DMS53 treated with DMSO at 0.1 percent for 48 hours (cell line): ENCODE data around the gene GRK1.
"Not testable (repeated sequence)": the region's sequence is repeated elsewhere in the genome, so short reads cannot be mapped to it uniquely, and the experiment has no call there.

Source experiments
- DNase-seq: peaks from one replicate; lab custom pipeline; 2025; ENCODE audit not compliant: unreplicated experiment; lab: John Stamatoyannopoulos, UW

Gene GRK1

GRCh38 chr13:113664751-113665596 is 2.0 kb upstream of the GRK1 start:
- no peak for DNase-seq

GRCh38 chr13:113665597-113666328 is 1.3 kb upstream of the GRK1 start:
- no peak for DNase-seq

GRCh38 chr13:113666329-113666670 is 719 bp upstream of the GRK1 start:
- DNase-seq: no peak

DNA sequence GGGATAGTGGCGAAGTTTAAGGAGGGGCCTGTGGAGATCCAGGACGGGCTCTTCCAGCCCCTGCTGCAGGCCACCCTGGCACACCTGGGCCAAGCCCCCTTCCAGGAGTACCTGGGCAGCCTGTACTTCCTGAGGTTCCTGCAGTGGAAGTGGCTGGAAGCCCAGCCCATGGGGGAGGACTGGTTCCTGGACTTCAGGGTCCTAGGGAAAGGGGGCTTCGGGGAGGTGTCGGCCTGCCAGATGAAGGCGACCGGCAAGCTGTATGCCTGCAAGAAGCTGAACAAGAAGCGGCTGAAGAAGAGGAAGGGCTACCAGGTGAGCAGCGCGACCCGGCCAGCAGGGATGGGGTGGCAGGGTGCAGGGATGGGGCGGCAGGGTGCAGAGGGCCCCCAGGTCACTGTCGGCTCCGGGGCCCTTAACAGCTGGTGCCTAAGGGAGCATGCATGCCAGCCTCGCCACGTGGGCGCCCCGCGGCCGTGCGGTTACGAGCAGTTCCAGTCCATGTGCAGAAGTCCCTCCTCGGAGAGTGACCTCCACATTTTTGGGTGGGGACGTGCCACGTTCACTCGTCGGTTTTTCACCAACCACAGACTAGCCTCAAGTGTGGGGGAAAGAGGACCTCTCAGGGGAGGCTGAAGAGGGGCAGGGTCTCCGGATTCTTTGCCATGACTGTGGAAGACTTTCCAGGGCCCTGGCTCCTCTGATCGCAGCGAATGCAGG is 912 bp downstream of the GRK1 start:
- DNase-seq: no peak

- DNase-seq: no peak
Measured at GRCh38 chr13:113668491-113668971, 1.5 kb downstream of the GRK1 start.

DNA sequence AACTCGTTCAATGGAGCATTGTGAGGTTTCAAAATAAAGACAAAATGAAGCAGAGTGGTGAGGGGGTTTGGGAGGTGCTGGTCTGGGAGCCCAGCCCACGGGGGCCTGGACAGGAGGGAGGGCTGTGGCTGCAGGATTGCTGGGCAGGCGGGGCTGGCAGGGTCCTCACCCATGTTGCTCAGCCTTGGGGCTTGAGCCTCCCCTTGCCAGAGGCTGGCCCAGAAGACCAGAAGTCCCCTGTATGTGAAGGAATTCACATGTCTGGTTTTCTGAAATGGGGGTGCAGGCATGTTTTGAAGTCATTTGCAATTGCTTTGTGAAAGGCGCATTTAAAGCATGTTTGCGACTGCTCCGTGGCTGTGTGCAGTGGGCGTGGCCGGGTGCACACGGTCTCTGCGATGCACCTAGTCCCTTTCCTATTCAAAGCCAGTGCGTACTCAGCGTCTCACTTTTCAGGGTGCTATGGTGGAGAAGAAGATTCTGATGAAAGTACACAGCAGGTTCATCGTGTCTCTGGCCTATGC is 2.3 kb downstream of the GRK1 start:
- DNase-seq: no peak

GRCh38 chr13:113669755-113670341 is 2.8 kb downstream of the GRK1 start:
- DNase-seq: no peak

DNA sequence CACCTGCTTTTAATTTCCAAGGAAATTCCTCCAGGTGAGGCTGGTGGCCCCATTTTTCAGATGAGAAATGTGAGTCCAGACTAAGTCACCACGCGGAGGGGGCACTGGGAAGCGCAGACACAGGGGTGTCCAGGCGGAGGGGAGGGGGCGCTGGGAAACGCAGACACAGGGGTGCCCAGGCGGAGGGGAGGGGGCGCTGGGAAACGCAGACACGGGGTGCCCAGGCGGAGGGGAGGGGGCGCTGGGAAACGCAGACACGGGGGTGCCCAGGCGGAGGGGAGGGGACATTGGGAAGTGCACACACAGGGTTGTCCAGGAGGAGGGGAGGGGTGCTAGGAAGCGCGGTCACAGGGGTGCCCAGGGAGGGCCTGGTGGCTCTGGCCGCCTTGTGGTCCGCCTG is 3.5 kb downstream of the GRK1 start:
- no peak for DNase-seq

- no peak for DNase-seq
Measured at GRCh38 chr13:113671066-113672001, 4.3 kb downstream of the GRK1 start.

DNA sequence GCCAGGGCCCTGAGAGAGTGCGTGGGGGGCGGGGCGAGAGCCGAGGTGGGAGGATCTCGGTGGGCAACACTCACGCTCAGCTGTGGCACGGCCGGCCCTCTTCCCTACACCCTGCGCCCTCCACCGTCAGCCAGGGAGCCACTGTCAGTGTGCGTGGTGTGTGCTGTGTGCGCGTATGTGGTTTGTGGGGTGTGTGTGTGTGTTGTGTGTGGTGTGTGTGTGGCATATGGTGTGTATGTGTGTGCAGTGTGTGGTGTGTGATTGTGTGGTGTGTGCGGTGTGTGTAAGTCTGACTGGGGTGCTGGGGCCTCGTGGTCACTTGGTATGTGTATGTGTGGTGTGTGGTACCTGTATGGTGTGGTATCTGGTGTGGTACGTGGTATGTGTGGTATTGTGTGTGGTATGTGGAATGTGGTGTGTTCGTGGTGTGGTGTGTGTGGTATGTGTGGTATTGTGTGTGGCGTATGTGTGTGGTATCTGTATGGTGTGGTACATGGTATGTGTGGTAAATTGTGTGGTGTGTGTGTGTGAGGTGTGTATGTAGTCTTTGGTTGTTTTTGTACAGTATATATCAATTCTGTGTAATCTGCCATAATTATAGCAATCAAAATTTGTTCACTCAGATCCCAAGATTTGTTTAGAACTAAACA is 5.1 kb downstream of the GRK1 start:
- no peak for DNase-seq

GRCh38 chr13:113722921-113723320 is 55.9 kb downstream of the GRK1 start:
- DNase-seq: no peak

DNA sequence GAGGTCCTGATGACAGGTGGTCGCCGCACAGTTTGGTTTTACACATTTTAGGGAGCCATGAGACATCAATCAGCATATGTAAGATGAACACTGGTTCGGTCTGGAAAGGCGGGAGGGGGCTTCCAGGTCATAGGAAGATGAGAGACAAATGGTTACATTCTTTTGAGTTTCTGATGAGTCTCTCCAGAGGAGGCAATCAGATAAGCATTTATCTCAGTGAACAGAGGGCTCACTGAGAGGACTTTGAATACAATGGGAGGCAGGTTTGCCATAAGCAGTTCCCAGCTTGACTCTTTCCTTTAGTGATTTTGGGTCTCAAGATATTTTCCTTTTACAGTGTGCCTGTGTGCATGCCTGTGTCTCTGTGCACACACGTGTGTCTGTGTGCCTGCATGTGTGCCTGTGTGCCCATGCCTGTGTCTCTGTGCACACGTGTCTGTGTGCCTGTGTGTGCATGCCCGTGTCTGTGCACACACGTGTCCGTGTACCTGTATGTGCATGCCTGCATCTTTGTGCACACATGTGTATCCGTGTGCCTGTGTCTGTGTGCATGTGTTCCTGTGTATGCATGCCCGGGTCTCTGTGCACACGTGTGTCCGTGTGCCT is 56.5 kb downstream of the GRK1 start:
- DNase-seq: no peak

- DNase-seq: no peak
Measured at GRCh38 chr13:113724016-113724758, 57.2 kb downstream of the GRK1 start.

DNA sequence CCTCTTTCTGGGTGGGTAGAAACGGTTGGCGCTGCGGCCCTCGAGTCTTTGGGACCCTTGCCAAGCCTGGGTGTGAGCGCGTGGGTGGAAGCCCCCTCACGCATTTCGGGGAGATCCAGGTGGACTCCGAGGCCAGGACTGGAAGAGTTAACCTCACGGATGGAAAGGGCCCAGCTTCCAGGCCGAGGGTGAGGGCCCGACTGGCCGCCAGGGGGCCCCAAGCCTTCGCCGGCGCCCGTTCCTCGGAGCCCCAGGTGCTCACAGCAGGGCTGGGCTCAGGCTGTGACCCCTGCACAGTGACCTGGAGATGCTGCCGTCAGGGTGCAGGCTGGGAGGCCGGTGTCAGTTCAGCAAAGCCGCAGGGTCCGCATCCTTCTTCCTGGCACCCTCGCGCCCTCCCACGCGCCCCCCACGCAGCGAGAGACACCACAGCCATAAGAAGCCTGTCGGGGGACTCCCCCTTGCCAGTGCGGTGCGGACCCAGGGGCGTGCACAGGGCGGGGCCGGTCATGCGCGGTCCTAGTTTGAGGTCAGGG is 57.8 kb downstream of the GRK1 start:
- no peak for DNase-seq

GRCh38 chr13:113725329-113726105 is 58.5 kb downstream of the GRK1 start:
- DNase-seq: not testable (repeated sequence)

GRCh38 chr13:113726106-113726821 is 59.2 kb downstream of the GRK1 start:
- DNase-seq: peak; percentile 13

DNA sequence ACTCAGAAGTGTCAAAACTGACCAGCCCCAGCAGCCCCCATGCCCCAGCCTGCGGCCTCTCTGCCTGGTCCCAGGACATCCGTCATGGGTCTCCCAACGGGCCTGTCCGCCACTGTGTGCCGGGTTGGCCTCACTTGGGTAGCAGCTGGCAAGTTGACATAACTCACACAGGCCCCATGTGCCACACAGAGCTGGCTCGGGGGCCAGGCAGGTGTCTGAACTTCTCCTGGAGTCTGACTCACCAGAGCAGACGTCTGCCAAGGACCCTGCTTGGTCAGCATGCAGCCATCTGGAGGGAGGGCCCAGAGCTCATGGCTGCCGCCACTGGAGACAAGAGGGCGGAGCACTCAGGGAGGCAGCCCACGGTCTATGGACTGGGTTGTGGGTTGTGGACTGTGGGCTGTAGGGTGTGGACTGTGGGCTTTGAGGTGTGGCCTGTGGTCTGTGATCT is 60.0 kb downstream of the GRK1 start:
- no peak for DNase-seq
